Mammary epithelial cell (primary cell): ENCODE results near the gene PNPLA5.

Experiments
- CTCF ChIP-seq, 2 donors: IDR thresholded peaks in 1 of 2; conservative IDR thresholded peaks in 1 of 2; 2 replicates each; pipeline ENCODE4 v1.5.1; 2011 to 2012; ENCODE audit warnings: inconsistent platforms in 2 of 2, low read length in 2 of 2, mild to moderate bottlenecking in 2 of 2, control low read depth in 1 of 2, low read depth in 1 of 2; ENCODE audit not compliant: insufficient read depth in 1 of 2; ENCODE audit errors: extremely low read depth in 1 of 2
- EZH2 ChIP-seq: IDR thresholded peaks from 2 replicates; pipeline ENCODE4 v1.6.1; 2012; ENCODE audit warnings: low read length, inconsistent platforms, borderline replicate concordance

DNA sequence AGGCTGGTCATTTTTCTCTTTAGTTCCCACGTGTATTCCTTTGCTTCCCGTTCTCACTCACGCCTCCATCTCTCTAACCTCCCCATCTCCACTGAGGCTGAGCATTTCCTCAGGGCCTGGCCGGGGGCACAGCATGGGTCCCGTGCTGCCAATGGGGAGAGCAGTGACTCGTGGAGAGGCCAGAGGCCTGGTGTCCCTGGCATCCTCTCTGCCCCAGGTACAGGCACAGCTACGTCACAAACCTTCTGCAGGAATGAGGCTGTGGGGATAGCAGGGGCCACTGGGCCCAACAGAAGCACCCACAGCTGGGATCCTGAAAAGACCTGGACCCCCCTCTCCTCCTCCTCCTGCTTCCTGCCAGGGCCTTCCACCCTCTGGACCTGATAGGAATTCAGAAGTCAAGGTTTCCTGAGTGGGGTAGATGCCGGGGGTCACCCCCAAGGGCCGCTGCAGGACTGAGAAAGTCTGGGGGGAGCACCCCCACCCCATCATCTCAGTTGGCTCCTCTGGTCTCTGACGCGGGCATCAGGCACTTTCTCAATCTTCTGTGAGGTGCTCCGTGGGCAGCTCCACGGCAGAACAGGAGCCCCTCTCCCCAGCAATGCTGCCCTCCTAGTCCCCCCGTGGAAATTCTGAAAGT lies 11.8 kb downstream of the PNPLA5 start:
- TF ChIP-seq EZH2 (no peak), CTCF (conservative IDR thresholded peaks at IDR 0.05 in 1 of 2, IDR thresholded peaks at IDR 0.05 in 1 of 2; ENCODE audit: extremely low read depth in 1 of 2, insufficient read depth in 1 of 2, low read depth in 1 of 2, low read length in 2 of 2) (no peak)
